NCI-H82 treated with DMSO at 0.1 percent for 48 hours (cell line): ENCODE data around the gene CFAP92.

Source experiments
- DNase-seq: peaks from one replicate; lab custom pipeline; 2025; ENCODE audit not compliant: unreplicated experiment; lab: John Stamatoyannopoulos, UW

CFAP92 gene

DNA sequence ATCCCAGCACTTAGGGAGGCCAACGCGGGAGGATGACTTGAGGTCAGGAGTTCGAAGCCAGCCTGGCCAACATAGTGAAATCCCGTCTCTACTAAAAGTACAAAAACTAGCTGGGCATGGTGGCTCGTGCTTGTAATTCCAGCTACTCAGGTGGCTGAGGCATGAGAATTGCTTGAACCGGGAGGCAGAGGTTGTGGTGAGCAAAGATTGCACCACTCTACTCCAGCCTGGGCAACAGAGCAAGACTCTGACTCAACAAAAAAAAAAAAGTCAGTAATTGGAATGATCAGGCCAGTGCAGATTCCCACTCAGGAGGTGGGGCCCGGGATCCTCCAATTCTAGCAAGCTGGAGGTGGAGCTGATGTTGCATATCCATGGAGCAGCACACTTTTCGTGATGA is 5.6 kb downstream of the CFAP92 start:
- no peak for DNase-seq

DNA sequence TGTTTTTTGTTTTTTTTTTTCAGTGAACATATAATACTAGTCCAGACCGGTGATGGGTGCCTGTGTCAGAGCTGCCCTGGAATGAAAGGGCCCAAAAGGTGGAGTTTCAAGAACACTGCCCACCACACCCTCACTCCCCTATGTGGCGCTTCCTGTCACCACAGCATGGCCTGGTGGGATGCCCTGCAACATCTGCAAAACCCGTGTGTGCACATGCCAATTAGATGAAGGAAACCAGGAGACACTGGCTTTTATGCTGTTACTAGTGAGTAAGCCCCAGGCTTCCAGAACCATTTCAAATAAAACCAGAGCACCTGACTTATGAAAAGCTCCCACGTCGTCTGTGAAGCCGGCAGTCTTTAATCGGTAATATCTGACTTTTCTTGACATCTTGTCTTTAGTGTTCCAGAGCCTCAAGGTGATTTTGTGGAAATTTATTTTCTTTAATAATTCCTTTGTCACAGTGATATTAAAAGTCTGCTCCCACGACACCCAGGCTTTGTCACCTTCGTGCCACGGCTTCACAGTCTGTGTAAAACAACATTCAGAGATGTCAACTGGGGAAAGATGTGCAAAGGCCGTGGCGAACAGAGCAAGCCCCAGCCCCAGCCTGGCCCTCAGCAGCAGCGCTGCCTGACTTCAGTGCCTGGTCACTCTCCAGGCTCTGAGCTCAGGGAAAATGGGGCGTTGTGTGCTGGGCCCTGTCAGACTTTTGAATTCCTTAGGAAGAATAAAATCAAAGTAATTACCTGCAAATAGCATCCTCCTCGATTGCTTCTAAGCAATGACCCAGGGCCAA is 6.4 kb downstream of the CFAP92 start:
- DNase-seq, result no peak

- no peak for DNase-seq
These were observed 9.3 kb downstream of the CFAP92 start for GRCh38 chr3:128984596-128984995.

GRCh38 chr3:128983293-128984069 is 10.4 kb downstream of the CFAP92 start:
- no peak for DNase-seq

DNA sequence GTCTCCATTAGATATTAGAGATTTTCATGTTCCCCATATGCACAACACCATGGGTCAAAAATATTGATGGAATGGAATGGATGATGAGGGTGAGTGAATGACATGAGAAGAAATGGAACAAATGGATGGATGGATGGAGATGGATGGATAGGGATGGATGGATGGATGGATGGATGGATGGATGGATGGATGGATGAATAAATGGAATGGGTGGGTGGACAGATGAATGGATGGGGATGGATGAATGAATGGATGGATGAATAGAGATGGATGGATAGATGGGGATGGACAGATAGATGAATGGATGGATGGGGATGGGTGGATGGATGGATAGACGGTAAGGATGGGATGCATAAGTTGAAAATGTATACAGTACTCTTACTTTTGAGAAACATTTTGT is 18.6 kb downstream of the CFAP92 start:
- DNase-seq, result no peak

- DNase-seq, result no peak
These were observed 19.8 kb downstream of the CFAP92 start for GRCh38 chr3:128973988-128974564.

DNA sequence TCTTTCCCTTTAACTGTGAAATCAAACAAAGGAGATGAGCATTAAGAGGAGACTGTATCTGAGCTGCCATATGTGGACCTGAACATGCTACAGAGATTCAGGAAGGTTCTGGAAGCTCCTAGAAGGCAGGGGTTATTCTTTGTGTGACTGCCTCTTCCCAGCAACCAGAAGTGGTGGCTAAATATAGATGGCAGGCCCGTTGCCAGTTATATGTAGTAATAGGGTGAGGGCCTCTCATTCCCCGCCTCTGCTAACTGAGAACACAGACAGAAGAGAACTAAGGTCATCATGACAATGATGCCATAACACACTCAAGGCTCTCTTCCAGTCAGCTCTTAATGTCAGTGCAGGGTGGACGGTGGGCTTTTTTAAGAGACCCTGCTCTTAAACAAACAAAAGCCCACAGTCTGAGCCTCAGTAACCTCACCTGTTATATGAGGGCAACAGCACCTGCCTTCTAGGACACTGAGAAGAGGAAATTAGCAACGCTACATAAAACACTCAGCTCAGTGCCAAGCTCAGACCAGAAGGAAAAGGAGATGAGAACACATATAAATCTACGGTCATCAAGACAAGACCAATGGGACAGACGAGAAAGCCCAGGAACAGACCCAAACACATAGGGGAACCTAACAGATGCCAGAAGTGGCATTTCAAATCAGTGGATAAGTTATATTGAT is 22.3 kb downstream of the CFAP92 start:
- DNase-seq, result no peak

DNA sequence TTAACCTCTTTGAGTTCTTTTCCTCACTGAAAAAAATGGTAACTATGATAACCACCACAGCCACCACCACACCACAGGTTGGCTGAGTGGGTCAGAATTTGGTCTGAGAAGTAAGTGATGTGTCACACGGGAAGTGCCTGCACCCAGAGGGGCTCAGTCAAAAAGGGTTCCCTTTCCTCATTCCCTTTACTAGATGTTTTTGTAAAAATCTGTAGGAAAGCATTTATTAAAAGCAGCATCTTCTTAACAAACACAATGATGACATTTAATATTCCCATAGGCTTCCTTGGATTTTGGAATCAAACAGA is 23.2 kb downstream of the CFAP92 start:
- no peak for DNase-seq

- peak; percentile 17 for DNase-seq
These were observed 23.7 kb downstream of the CFAP92 start for GRCh38 chr3:128969993-128970739.

- no peak for DNase-seq
These were observed 26.0 kb downstream of the CFAP92 start for GRCh38 chr3:128967748-128968355.

DNA sequence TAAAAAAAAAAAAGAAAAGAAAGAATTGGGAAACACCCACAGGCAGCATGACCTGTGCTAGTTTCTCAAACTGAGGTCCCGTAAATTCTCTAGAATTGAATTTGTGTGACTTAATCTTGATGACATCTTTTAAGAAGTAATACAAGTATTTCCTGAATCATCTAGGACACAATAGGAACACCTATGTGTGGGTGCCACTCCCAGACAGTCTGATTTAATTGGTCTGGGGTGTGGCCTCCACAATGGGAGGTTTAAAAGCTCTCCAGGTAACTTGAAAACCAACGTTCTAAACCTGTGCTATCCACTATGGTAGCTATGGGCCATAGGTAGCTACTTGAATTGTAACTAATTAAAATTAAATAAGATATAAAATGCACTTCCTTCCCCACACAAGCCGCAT is 28.1 kb downstream of the CFAP92 start:
- no peak for DNase-seq

- no peak for DNase-seq
These were observed 28.6 kb downstream of the CFAP92 start for GRCh38 chr3:128965280-128965679.

DNA sequence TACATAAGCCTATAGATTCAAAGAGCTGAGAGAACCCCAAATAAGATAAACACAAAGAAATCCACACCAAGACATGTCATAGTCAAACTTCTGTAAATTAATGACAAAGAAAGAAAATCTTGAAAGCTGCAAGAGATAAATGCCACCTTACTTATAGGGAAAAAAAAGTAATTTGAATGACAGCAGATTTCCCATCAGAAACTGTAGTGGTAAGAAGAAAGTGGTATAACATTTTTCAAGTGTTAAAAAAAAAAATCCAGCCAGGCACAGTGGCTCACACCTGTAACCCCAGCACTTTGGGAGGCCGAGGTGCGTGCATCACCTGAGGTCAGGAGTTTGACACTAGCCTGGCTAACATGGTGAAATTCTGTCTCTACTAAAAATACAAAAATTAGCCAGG is 37.4 kb downstream of the CFAP92 start:
- no peak for DNase-seq

GRCh38 chr3:128950223-128950938 is 43.5 kb downstream of the CFAP92 start:
- peak; percentile 43 for DNase-seq

DNA sequence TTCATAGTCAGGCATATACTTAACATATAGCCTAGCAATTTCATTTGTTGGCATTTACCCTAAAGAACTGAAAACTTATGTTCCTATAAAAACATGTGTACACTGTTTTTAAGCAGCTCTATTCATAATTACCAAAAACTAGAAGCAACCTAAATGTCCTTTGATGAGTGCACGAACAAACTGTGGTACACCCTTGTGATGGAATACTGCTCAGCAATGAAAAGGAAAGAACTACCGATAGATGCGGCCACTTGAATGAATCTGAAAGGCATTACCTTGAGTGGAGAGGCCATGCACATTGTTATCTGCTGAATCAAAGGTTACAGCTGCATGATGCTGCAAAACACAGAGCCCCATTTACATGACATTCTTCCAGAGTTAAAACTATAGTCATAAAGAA is 44.7 kb downstream of the CFAP92 start:
- no peak for DNase-seq

DNA sequence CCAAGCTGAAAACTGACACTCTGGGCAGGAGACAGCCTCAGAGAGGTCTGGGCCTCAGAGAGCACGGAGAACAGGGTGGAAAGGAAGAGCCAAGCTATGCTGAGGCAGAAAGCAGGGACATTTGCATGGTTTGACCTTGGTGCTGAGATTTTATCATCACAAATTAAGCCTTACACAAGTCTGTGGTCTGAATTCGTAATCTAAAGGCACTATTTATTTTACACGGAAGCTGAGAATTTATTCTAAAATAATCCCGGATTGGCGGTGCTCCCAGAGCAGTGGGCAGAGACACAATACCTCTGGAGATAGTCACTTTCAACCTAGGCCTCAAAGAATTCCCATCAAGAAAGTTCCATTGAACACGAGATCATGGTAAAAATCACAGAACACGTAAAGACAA is 47.5 kb downstream of the CFAP92 start:
- no peak for DNase-seq

DNA sequence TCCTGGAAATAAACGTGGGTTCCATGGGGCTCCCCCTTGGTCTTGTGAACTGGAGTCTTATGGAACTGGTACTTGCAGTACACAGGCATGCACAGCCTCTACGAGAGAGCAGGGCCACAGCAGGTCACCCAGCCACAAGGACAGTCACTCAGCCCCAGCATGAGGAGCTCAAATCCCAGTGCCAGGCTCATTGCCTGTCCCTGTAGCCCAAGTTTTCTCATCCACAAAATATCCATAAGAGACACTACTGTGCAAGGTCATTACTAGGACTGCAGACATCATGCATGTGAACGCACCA is 48.0 kb downstream of the CFAP92 start:
- no peak for DNase-seq

DNA sequence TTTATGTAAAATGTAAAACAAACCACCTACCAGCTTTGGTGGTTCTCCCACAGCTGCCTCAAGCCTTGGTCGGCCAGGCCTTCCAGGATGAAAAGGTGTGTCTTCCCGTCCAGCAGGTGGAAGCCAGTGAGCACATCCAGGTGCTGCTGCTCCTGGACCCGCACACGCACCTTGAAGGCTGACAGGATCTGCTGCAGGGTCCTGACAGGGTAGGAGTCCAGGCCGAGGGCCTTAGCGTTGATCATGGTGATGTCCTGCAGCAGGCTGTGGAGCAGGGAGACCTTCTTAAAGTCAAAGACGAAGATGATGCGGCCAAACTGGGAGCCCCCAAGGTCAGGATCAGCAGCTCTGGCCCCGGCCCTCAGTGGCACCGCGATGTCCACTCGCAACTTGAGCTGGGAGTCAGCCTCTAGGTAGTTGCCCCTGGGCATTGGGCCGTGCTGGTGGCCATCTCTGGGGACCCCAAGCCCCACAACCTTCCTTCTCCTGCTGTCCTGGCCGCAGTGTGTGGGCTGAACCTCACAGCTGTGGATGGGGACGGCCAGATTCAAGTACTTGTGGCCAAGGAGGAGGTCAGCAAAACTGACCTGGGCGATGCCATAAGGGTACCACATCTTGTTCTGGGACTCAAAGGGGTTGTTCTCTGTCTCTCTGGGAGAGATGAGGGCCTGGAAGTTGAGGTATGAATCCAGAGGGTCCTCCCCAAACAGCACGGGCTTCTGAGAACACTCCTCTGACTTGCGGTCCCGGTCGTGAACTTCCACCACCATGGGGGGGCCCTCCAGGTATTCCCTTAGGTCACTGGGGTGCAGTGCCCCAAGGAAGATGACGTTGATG is 48.6 kb downstream of the CFAP92 start:
- DNase-seq, result no peak
